Left renal cortex interstitium (tissue), 4 donors: Measurements from ENCODE around the gene SPTBN1. TPM values are rescaled to one million over a fixed set of nuclear protein-coding genes. Genes with fewer than 3 reads are reported as not detected.
"Not testable (repeated sequence)": the region's sequence is repeated elsewhere in the genome, so short reads cannot be mapped to it uniquely, and the experiment has no call there.

Experiments used
- DNase-seq, 4 donors: peaks; one replicate each; pipeline ENCODE4 v3.0.0-alpha.2; 2013; ENCODE audit warnings: low read depth in 4 of 4, low spot score in 2 of 4, missing footprints in 1 of 4
- polyA plus RNA-seq, 4 donors: library from polyadenylated mRNA; unstranded; fragments of 120-200 nt; gene quantifications; one replicate each; pipeline ENCODE4 v1.2.1, GENCODE V29; 2013; ENCODE audit not compliant: insufficient read length in 4 of 4

The SPTBN1 gene
- polyA plus RNA-seq, 4 donors, result 215 to 262 (median 233) TPM

DNA sequence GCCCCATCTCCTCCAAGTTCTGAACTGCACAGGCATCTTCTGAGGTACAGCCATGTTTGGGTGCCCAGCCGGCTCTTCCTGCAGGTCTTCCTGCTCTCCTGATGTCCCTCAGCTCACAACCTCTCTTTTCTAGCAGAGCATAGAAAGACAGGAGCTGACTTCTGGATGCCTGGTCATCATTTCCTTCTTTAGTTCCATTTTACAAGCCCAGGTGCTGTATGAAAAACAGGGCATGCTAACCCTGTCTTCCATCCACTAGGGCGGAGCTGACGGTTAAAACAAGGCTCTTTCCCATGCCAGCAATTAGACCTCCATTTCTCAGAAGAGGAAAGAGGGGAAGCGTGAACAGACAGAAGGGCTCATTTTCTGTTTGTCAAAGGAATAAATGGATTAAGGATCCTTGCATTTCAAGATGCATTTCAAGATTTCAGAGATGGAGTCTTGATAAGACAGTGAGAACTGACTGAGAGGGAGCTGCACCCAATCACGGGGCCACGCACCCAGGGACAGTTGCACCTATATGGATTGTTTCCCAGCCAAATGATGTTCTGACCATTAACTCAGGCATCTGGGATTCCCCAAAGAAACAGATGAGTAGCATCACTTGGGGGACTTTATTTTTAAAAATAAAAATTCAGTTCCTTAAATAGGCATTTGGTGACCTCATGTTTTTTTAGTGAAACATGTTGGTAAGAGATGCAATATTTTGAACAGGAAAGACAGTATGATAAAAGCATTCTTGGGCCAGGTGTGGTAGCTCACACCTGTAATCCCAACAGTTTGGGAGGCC lies 221.5 kb downstream of the SPTBN1 start:
- no peak for DNase-seq

DNA sequence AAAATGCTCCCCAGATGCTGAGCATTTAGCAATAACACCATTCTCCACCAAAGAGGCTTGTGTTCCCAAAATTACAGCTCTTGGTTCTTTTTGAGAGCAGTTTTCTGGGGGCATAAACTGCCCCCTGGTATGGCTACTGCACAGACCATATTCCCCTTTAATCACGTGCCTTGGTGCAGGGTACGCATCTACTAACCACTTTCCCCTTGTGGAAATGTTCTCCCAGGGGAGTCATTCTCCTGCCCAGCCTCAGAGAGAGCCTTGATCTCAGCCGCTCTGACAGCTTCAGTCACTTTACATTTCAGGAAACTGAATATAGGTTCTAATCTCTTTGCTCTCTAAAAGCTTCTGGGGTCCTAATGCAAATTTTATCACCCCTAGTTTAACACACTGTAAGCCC lies 222.6 kb downstream of the SPTBN1 start:
- DNase-seq, result no peak

- DNase-seq, result no peak
Observed at GRCh38 chr2:54680397-54681041, 224.4 kb downstream of the SPTBN1 start.

DNA sequence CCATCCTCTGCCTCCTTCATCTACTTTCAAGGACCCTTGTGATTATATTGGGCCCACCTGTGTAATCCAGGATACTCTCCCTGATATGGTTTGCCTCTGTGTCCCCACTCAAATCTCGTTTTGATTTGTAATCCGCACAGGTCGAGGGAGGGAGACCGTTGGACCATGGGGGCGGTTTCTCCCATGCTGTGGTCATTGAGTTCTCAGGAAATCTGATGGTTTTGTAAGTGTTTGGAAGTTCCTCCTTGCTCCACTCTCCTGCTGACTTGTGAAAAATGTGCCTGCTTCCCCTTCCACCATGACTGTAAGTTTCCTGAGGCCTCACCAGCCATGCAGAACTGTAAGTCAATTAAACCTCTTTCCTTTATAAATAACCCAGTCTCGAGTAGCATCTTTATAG lies 225.3 kb downstream of the SPTBN1 start:
- no peak for DNase-seq

GRCh38 chr2:54683596-54683995 lies 227.5 kb downstream of the SPTBN1 start:
- no peak for DNase-seq

- no peak for DNase-seq
Observed at GRCh38 chr2:54685263-54685775, 229.2 kb downstream of the SPTBN1 start.

DNA sequence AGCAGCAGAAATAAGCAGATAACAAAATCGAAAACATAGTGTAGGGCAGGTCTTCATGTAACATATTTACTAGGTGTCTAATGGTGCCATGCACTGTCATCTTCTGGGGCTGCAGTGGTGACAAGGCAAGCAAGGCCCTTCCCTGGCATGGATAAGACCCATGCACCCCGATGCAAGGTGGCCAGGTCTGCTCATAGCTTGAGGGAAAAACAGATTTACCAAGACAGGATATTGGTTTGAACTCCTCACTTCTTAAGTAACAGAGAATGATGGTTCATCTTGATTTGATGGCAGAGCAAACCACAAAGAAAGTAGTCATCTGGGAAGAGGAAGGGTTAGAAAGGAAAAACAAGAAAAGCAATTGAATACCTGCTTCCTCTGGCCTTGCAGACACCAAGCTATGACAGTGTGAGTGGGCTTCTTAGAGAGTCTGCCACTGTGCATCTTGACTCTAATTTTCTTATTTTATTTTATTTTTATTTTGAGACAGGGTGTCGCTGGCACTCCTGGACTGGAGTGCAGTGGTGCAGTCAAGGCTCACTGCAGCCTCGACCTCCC lies 231.5 kb downstream of the SPTBN1 start:
- no peak for DNase-seq

DNA sequence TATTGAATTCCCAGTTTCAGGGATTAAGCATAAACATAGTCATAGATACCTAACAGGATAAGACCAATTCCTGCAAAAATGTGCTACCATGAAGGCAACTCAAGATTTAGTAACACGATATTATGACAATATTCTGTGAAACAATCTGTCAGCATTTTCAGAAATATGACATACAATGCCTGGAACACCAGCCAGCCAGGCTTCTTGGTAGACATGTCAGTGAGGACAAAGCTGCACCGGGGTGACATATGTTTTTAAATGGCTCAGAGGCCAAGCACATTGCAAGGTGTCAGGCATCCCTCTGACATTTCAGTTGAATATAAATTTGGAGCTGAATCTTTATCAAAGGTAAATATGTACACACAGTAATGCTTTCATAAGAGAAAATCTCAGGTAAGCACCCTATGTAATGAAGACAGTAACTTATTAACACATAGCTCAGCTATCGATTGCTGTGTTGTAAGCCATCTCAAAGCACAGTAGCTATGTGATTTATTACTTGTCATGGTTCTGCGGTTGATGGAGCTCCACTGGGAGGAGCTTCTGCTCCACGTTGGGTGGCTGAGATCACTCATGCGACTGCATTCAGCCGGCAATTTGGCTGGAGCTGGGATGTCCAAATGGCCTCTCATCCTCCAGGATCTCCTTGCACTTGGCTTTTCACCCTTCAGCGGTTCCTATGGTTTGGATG lies 235.5 kb downstream of the SPTBN1 start:
- DNase-seq, result no peak

DNA sequence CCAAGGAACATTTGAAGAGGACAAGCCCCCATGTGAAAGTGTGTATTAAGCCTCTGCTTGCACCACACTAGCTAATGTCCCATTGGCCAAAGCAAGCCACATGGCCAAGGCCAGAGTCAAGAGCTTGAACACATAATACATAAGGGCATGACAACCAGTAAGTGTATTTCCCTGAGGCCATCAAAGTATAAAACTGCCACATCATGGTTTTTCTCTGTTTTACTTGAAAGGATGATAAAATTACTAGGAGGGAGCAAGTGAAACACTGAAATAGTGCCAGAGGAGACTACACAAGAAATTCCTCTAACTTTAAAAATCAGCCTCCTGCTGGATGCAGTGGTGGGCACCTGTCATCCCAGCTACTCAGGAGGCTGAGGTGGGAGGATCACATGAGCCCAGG lies 236.4 kb downstream of the SPTBN1 start:
- DNase-seq, result no peak

GRCh38 chr2:54695378-54695777 lies 239.3 kb downstream of the SPTBN1 start:
- DNase-seq, result no peak

DNA sequence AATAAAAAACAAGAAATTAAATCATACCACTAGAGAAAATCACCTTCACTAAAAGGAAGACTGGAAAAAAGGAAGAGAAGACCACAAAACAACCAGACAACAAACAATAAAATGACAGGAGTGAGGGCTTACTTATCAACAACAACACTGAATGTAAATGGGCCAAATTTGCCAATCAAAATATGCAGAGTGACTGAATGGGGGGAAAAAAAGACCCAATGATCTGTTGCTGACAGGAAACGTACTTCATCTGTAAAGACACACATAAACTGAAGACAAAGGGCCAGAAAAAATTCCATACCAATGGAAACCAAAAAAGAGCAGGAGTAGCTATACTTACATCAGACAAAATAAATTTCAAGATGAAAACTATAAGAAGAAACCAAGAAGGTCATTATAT lies 241.8 kb downstream of the SPTBN1 start:
- DNase-seq, result no peak

DNA sequence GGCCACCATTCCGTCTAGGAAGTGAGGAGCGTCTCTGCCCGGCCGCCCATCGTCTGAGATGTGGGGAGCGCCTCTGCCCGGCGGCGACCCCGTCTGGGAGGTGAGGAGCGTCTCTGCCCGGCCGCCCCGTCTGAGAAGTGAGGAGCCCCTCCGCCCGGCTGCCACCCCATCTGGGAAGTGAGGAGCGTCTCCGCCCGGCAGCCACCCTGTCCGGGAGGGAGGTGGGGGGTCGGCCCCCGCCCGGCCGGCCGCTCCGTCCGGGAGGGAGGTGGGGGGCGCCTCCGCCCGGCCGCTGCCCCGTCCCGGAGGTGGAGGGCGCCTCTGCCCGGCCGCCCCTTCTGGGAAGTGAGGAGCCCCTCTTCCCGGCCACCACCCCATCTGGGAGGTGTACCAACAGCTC lies 242.8 kb downstream of the SPTBN1 start:
- not testable (repeated sequence) for DNase-seq

GRCh38 chr2:54699665-54700064 lies 243.5 kb downstream of the SPTBN1 start:
- DNase-seq, result no peak

GRCh38 chr2:54701029-54701428 lies 244.9 kb downstream of the SPTBN1 start:
- no peak for DNase-seq

GRCh38 chr2:54704238-54704637 lies 248.1 kb downstream of the SPTBN1 start:
- DNase-seq, result no peak

DNA sequence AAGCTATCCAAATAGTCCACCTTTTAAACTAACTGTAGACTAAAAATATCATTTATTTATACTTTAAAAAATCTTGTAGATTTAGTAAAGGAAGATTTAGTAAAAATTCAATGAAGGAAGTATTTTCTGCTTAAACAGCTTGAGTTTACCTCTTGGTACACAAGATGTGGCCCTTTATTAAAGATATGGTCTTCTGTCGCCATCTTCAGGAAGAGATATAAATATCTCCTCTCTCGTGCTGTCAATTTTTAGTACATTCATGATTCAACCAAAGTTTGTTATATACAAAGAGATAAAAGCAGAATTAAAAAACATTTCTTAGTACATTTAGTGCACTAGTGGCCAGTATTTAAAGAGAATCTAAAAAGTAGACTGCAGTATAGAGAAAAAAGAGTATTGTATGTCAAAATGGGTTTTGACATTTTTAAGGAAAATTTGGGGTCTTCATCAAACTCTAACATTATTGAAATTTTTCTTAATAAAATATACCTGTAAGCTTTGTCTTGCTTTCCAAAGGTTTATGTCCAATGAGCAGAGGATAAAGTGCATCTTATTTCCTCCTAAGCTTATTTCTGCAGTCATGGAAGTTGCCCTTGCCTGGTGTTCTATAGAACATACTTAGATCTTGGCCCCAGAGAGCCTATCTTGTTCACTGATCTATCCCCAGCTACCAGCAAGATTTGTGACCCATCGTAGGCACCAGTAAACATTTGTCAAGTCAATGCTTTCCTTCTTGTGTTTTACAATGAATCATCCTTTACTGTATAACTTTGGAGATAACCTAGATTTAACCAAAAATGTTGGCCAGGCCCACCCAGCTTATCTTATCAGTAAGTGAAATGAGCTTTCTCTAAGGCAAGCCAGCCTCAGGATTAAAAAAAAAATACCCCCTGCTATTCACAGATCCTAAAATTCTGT lies 248.8 kb downstream of the SPTBN1 start:
- DNase-seq, result peak in 2 of 4 donors; percentile 50 to 63

DNA sequence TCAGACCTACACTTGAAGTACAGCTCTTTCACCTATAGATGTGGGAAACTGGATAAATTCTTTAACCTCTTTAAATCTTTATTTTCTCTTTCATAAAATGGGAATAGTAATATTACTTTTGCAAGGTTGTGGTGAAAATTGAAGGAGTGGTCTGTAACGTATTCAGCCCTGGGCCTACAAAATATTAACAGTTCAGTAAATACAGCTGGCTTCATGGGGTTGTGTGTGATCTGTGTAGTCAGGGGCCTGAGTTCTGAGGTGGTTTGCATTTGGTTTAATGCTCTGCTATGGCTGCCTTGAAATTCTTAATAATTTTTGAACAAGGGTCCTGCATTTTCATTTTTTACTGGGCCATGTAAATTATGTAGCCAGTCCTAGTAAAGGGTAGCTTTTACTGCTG lies 250.5 kb downstream of the SPTBN1 start:
- no peak for DNase-seq

- peak in 2 of 4 donors; percentile 23 to 32 for DNase-seq
Observed at GRCh38 chr2:54708584-54709335, 252.6 kb downstream of the SPTBN1 start.

GRCh38 chr2:54709336-54709809 lies 253.2 kb downstream of the SPTBN1 start:
- peak in 2 of 4 donors; percentile 21 to 28 for DNase-seq
